ENCODE measurements around the gene YBEY. TPM values are rescaled to one million over a fixed set of nuclear protein-coding genes. Genes with fewer than 3 reads are reported as not detected.

YBEY gene
- polyA plus RNA-seq, 1 of the 3 experiments (the other 2 are of a cell fraction): 47.5 TPM

DNA sequence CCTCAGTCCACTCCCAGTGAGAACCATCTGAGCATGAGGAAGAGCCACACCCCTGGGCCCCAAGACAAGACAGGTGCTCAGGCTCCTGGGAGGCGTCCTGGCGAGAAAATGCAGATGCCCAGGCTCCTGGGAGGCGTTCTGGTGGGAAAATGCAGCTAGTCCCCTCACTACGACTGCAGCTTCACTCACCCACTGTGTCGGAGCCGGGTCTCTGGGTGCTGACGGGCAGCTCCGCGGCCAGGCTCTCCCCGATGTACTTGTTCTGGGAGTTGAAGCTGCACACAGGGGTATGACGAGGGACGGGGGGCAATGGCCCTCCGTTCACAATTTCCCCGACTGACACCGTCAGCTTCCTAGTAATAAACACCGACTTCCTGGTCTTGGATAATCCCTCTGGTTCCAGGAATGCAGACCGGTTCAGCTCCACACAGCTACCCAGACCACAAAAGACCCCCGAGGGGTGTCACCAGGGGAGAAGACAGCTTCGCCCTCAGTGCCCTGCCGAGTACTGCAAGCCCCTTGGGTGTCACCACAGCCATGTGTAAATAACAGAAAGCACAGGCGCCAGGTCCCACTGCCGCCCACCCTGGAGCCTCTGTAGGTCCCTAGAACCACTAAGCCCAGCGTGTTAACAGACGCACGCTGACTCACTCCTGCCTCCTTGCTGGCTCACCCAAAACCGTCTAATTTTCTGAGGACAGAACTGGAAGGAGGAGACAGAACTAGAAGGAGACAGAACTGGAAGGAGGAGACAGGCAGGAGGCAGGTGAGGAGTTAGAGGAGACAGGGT, 20.2 kb upstream of the YBEY start:
- Histone ChIP-seq H3K4me2 (no peak overlapping the region), H3K4me1 (ENCODE audit: control insufficient read depth in 1 of 2, insufficient read depth in 2 of 2, low read depth in 1 of 2, low read length in 1 of 2) (no peaks in the 10 kb centered on the region), H3K27me3 (ENCODE audit: insufficient read depth) (no peaks in the 10 kb centered on the region), H3K36me3 (replicated peaks in 1 of 2; ENCODE audit: control insufficient read depth in 1 of 2, insufficient read depth in 2 of 2, low read length in 1 of 2) (peaks cover 41 to 67% of the 10 kb centered on the region in 2 experiments), H3F3A (replicated peaks; ENCODE audit: insufficient read depth) (no peaks in the 10 kb centered on the region), H3K27ac (ENCODE audit: low read depth in 2 of 2, low read length in 1 of 2) (no peak overlapping the region), H4K20me1 (ENCODE audit: insufficient read depth) (no peaks in the 10 kb centered on the region), H3K9me2 (no peaks in the 10 kb centered on the region), H3K9ac (no peak overlapping the region), H3K4me3 (ENCODE audit: low read depth in 2 of 2, low read length in 1 of 2) (no peak overlapping the region), H3K79me2 (ENCODE audit: insufficient read depth) (no peaks in the 10 kb centered on the region; the same call in 1 of the 2 replicates), H3K9me3 (no peaks in the 10 kb centered on the region), H2AFZ (ENCODE audit: low read depth) (no peak overlapping the region)
- no peak for DNase-seq
- POLR2A ChIA-PET: no interaction called here
- CTCF ChIA-PET: no interaction called here
- no peak for TF ChIP-seq NRF1 (IDR thresholded peaks at IDR 0.05; ENCODE audit: low read depth, low read length)
- TF ChIP-seq, protein P1, sequence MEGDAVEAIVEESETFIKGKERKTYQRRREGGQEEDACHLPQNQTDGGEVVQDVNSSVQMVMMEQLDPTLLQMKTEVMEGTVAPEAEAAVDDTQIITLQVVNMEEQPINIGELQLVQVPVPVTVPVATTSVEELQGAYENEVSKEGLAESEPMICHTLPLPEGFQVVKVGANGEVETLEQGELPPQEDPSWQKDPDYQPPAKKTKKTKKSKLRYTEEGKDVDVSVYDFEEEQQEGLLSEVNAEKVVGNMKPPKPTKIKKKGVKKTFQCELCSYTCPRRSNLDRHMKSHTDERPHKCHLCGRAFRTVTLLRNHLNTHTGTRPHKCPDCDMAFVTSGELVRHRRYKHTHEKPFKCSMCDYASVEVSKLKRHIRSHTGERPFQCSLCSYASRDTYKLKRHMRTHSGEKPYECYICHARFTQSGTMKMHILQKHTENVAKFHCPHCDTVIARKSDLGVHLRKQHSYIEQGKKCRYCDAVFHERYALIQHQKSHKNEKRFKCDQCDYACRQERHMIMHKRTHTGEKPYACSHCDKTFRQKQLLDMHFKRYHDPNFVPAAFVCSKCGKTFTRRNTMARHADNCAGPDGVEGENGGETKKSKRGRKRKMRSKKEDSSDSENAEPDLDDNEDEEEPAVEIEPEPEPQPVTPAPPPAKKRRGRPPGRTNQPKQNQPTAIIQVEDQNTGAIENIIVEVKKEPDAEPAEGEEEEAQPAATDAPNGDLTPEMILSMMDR (IDR thresholded peaks at IDR 0.05): no peak
- TF ChIP-seq TCF12 (IDR thresholded peaks at IDR 0.05): no peak
- WGBS (ENCODE audit: low lambda C conversion rate): 86% methylated on average over 19 of the region's 26 CpGs

DNA sequence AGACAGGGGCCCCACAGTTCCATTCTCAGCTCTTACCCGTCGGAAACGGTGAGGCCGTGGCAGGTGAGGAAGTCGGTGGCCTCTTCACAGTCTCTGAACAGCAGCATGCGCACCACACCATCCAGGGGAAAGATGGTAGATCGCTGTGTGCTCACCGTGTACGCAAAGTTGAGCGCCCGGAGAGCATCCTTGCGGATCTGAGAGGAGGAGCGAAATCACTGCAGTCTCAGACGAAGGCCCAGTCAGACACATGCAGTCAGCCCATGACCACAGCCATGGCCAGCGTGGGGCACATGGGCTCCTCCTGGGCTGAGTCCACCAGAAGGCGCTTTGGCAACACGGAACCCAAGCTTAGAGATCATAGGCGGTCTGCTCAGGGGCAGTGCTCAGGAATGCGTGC, 19.2 kb upstream of the YBEY start:
- no peaks in the 10 kb centered on the region; the same call in 1 of the 2 replicates for H3K79me2 ChIP-seq (ENCODE audit: insufficient read depth)
- no peaks in the 10 kb centered on the region for H3K9me3 ChIP-seq
- H3K4me1 ChIP-seq (ENCODE audit: control insufficient read depth in 1 of 2, insufficient read depth in 2 of 2, low read depth in 1 of 2, low read length in 1 of 2): no peaks in the 10 kb centered on the region
- no peak overlapping the region for H2AFZ ChIP-seq (ENCODE audit: low read depth)
- no peaks in the 10 kb centered on the region for H3F3A ChIP-seq (replicated peaks; ENCODE audit: insufficient read depth)
- CTCF ChIA-PET: interaction anchor here (0.7 kb wide), 1 partner anchor 9 kb away, joined by 3 read pairs; no protein-coding TSS in a partner anchor
- 93% methylated on average over 18 of the region's 19 CpGs for WGBS (ENCODE audit: low lambda C conversion rate)
- H3K36me3 ChIP-seq (replicated peaks in 1 of 2; ENCODE audit: control insufficient read depth in 1 of 2, insufficient read depth in 2 of 2, low read length in 1 of 2): peaks cover 47 to 65% of the 10 kb centered on the region in 2 experiments
- no peak overlapping the region for H3K4me3 ChIP-seq (ENCODE audit: low read depth in 2 of 2, low read length in 1 of 2)
- H3K9ac ChIP-seq: no peak overlapping the region
- no peaks in the 10 kb centered on the region for H3K9me2 ChIP-seq
- POLR2A ChIA-PET: no interaction called here
- no peak for DNase-seq
- H3K4me2 ChIP-seq: no peak overlapping the region
- H4K20me1 ChIP-seq (ENCODE audit: insufficient read depth): no peaks in the 10 kb centered on the region
- H3K27me3 ChIP-seq (ENCODE audit: insufficient read depth): no peaks in the 10 kb centered on the region
- H3K27ac ChIP-seq (ENCODE audit: low read depth in 2 of 2, low read length in 1 of 2): no peak overlapping the region
- TF ChIP-seq MEF2A (IDR thresholded peaks at IDR 0.05; ENCODE audit: borderline replicate concordance, low read depth): no peak
- TF ChIP-seq, protein P2, sequence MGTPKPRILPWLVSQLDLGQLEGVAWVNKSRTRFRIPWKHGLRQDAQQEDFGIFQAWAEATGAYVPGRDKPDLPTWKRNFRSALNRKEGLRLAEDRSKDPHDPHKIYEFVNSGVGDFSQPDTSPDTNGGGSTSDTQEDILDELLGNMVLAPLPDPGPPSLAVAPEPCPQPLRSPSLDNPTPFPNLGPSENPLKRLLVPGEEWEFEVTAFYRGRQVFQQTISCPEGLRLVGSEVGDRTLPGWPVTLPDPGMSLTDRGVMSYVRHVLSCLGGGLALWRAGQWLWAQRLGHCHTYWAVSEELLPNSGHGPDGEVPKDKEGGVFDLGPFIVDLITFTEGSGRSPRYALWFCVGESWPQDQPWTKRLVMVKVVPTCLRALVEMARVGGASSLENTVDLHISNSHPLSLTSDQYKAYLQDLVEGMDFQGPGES (IDR thresholded peaks at IDR 0.05; ENCODE audit: low read depth, low read length): no peak
- no peak for TF ChIP-seq EZH2phosphoT487 (IDR thresholded peaks at IDR 0.05; ENCODE audit: borderline replicate concordance, low read depth)
- no peak for TF ChIP-seq TAF1 (IDR thresholded peaks at IDR 0.05; ENCODE audit: borderline replicate concordance, low read depth, low read length)
- no peak for TF ChIP-seq GABPA (IDR thresholded peaks at IDR 0.05; ENCODE audit: low read depth)
- no peak for TF ChIP-seq FOXM1 (IDR thresholded peaks at IDR 0.05; ENCODE audit: low read depth)
- TF ChIP-seq, protein P3, sequence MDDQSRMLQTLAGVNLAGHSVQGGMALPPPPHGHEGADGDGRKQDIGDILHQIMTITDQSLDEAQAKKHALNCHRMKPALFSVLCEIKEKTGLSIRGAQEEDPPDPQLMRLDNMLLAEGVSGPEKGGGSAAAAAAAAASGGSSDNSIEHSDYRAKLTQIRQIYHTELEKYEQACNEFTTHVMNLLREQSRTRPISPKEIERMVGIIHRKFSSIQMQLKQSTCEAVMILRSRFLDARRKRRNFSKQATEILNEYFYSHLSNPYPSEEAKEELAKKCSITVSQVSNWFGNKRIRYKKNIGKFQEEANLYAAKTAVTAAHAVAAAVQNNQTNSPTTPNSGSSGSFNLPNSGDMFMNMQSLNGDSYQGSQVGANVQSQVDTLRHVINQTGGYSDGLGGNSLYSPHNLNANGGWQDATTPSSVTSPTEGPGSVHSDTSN (IDR thresholded peaks at IDR 0.05): no peak
- TF ChIP-seq SMC3 (IDR thresholded peaks at IDR 0.05; ENCODE audit: low read depth, low read length): no peak
- TF ChIP-seq, protein P4, sequence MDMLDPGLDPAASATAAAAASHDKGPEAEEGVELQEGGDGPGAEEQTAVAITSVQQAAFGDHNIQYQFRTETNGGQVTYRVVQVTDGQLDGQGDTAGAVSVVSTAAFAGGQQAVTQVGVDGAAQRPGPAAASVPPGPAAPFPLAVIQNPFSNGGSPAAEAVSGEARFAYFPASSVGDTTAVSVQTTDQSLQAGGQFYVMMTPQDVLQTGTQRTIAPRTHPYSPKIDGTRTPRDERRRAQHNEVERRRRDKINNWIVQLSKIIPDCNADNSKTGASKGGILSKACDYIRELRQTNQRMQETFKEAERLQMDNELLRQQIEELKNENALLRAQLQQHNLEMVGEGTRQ (IDR thresholded peaks at IDR 0.05; ENCODE audit: borderline replicate concordance, low read depth, low read length): no peak
- TF ChIP-seq, protein P5, sequence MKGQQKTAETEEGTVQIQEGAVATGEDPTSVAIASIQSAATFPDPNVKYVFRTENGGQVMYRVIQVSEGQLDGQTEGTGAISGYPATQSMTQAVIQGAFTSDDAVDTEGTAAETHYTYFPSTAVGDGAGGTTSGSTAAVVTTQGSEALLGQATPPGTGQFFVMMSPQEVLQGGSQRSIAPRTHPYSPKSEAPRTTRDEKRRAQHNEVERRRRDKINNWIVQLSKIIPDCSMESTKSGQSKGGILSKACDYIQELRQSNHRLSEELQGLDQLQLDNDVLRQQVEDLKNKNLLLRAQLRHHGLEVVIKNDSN (IDR thresholded peaks at IDR 0.05; ENCODE audit: borderline replicate concordance, low read depth): no peak
- TF ChIP-seq, protein P6, sequence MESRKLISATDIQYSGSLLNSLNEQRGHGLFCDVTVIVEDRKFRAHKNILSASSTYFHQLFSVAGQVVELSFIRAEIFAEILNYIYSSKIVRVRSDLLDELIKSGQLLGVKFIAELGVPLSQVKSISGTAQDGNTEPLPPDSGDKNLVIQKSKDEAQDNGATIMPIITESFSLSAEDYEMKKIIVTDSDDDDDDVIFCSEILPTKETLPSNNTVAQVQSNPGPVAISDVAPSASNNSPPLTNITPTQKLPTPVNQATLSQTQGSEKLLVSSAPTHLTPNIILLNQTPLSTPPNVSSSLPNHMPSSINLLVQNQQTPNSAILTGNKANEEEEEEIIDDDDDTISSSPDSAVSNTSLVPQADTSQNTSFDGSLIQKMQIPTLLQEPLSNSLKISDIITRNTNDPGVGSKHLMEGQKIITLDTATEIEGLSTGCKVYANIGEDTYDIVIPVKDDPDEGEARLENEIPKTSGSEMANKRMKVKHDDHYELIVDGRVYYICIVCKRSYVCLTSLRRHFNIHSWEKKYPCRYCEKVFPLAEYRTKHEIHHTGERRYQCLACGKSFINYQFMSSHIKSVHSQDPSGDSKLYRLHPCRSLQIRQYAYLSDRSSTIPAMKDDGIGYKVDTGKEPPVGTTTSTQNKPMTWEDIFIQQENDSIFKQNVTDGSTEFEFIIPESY (IDR thresholded peaks at IDR 0.05; ENCODE audit: borderline replicate concordance, low read depth): no peak
- TF ChIP-seq, protein P1 (IDR thresholded peaks at IDR 0.05): no peak
- no peak for TF ChIP-seq FOSL2 (IDR thresholded peaks at IDR 0.05; ENCODE audit: borderline replicate concordance, low read depth)
